RWPE2 (cell line): ENCODE results near the gene NPIPB2.

Experiments
- ATAC-seq: fragments of 200-7000 bp; cut with Tn5 transposase; 3 replicates; pipeline ENCODE4 v1.9.1; 2021; ENCODE audit warnings: low read depth
- DNase-seq: peaks from one replicate; pipeline ENCODE4 v3.0.0-alpha.2; 2020; ENCODE audit warnings: low spot score
- H3K27ac ChIP-seq: fragments of 450-650 bp; 2 replicates; pipeline ENCODE4 v1.5.1; 2017; ENCODE audit warnings: mild to moderate bottlenecking; ENCODE audit not compliant: poor library complexity, severe bottlenecking
- H3K27me3 ChIP-seq: fragments of 250-450 bp; sonication (Bioruptor Pico); 2 replicates; pipeline ENCODE4 v1.5.1; 2021; ENCODE audit warnings: mild to moderate bottlenecking, moderate library complexity; ENCODE audit not compliant: insufficient read depth, poor library complexity, severe bottlenecking
- H3K36me3 ChIP-seq: fragments of 250-450 bp; sonication (Bioruptor Pico); 2 replicates; pipeline ENCODE4 v1.5.1; 2020; ENCODE audit warnings: low read depth, mild to moderate bottlenecking, moderate library complexity
- H3K4me1 ChIP-seq: fragments of 250-450 bp; sonication (Bioruptor Pico); 2 replicates; pipeline ENCODE4 v1.5.1; 2021; ENCODE audit warnings: mild to moderate bottlenecking, moderate library complexity; ENCODE audit not compliant: insufficient read depth, poor library complexity, severe bottlenecking
- H3K4me3 ChIP-seq: fragments of 250-450 bp; sonication (Bioruptor Pico); 2 replicates; pipeline ENCODE4 v1.5.1; 2021; ENCODE audit warnings: mild to moderate bottlenecking, moderate library complexity; ENCODE audit not compliant: severe bottlenecking
- H3K9me3 ChIP-seq: fragments of 250-450 bp; sonication (Bioruptor Pico); 2 replicates; pipeline ENCODE4 v1.5.1; 2021; ENCODE audit warnings: mild to moderate bottlenecking, moderate library complexity; ENCODE audit not compliant: severe bottlenecking
- TF ChIP-seq, protein P1 (sequence below): fragments of 450-650 bp; IDR thresholded peaks from one replicate; pipeline ENCODE4 v1.5.1; 2017; ENCODE audit warnings: mild to moderate bottlenecking, moderate library complexity; ENCODE audit not compliant: poor library complexity, severe bottlenecking

Gene NPIPB2

GRCh38 chr16:11915644-11916523, 26.0 kb downstream of the NPIPB2 start, which contains the start of gene GSPT1:
TSS of gene GSPT1 (minus strand) at chr16:11915956. CDS start at chr16:11915720, 236 bp downstream.
- Histone ChIP-seq H3K4me1 (peaks cover 13% of the 10 kb centered on the region), H3K4me3 (peak within 1 kb of the TSS; percentile 97), H3K27me3 (no peaks in the 10 kb centered on the region), H3K27ac (peak within 1 kb of the TSS; percentile 83), H3K9me3 (no peaks in the 10 kb centered on the region), H3K36me3 (peaks cover 14% of the 10 kb centered on the region)
- TF ChIP-seq, protein P1, sequence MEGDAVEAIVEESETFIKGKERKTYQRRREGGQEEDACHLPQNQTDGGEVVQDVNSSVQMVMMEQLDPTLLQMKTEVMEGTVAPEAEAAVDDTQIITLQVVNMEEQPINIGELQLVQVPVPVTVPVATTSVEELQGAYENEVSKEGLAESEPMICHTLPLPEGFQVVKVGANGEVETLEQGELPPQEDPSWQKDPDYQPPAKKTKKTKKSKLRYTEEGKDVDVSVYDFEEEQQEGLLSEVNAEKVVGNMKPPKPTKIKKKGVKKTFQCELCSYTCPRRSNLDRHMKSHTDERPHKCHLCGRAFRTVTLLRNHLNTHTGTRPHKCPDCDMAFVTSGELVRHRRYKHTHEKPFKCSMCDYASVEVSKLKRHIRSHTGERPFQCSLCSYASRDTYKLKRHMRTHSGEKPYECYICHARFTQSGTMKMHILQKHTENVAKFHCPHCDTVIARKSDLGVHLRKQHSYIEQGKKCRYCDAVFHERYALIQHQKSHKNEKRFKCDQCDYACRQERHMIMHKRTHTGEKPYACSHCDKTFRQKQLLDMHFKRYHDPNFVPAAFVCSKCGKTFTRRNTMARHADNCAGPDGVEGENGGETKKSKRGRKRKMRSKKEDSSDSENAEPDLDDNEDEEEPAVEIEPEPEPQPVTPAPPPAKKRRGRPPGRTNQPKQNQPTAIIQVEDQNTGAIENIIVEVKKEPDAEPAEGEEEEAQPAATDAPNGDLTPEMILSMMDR, result no peak
- DNase-seq (peak; percentile 99), ATAC-seq (peak; percentile 83)

- ATAC-seq, result no peak
- Histone ChIP-seq H3K36me3 (peaks cover 21% of the 10 kb centered on the region), H3K27ac (peak overlapping the region; percentile 83), H3K4me3 (peak overlapping the region; percentile 97), H3K9me3 (no peaks in the 10 kb centered on the region), H3K27me3 (no peaks in the 10 kb centered on the region), H3K4me1 (peaks cover 16% of the 10 kb centered on the region)
- TF ChIP-seq, protein P1, result no peak
- DNase-seq, result no peak
Measured at GRCh38 chr16:11915114-11915643, 26.7 kb downstream of the NPIPB2 start.

GRCh38 chr16:11914210-11915113, 27.4 kb downstream of the NPIPB2 start:
- H3K4me3 ChIP-seq, result peak overlapping the region; percentile 97
- H3K36me3 ChIP-seq, result peaks cover 22% of the 10 kb centered on the region
- H3K27ac ChIP-seq, result peak overlapping the region; percentile 83
- no peak for ATAC-seq
- TF ChIP-seq, protein P1, result no peak
- no peak for DNase-seq
- peaks cover 16% of the 10 kb centered on the region for H3K4me1 ChIP-seq
- H3K9me3 ChIP-seq, result no peaks in the 10 kb centered on the region
- H3K27me3 ChIP-seq, result no peaks in the 10 kb centered on the region

GRCh38 chr16:11913425-11914079, 28.3 kb downstream of the NPIPB2 start:
- Histone ChIP-seq H3K27ac (no peak overlapping the region), H3K27me3 (no peaks in the 10 kb centered on the region), H3K9me3 (no peaks in the 10 kb centered on the region), H3K36me3 (peaks cover 22% of the 10 kb centered on the region), H3K4me1 (peaks cover 16% of the 10 kb centered on the region), H3K4me3 (peak overlapping the region; percentile 97)
- ATAC-seq (no peak), DNase-seq (no peak)
- TF ChIP-seq, protein P1, result no peak
